NB4 (cell line): ENCODE measurements around the gene DMPK.

Experiments used
- POLR2A ChIP-seq: IDR thresholded peaks from 2 replicates; pipeline ENCODE4 v1.6.1; 2011; ENCODE audit warnings: mild to moderate bottlenecking; ENCODE audit not compliant: insufficient read length; ENCODE audit errors: extremely low read depth
- TF ChIP-seq, protein P1 (sequence below): IDR thresholded peaks from one replicate; pipeline ENCODE4 v1.5.1; 2012; ENCODE audit warnings: low read depth, low read length

DNA sequence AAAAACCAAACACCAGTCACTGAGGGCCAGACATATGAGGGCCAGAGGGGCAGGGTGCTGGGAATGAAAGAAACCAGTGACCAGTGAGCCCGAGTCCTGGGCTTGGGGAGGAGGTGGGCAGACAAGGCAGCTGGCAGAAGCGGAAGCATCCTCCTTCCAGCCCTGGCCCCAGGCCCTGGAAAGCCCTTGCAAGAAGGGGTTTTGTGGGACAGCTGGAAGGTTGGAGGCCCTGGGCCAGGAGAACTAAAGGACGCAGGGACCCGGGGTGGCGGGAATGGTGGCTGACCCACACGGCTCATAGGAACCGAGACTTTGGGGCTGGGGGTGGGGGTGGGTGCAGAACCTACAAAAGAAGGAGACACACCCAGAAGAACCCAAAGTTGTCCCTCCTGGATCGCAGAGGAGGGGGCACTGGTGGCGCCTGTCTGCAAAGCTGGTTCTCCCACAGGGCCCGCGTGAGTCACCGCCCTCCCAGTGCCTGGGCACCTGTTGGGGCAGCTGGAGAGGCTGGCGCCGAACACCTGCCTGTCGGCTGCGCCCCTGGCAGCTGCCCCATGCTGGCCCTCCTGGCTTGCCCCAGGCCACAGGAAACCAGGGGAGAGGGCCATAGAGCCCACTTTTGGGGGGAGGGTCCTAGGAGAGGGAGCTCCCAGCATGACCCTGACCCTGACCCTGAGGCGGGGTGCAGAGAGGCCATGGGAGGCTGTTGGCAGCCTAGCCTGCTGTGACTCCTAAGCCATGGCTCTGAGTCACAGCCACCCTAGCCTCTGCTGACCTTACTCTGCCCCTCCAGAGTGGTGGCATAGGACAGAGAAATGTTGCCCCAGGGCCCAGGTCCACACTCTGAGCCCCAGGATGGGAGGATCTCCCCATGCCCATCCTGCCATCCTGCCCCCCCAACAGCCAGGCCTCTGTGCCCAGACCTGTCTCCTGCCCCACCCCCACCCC is 802 bp downstream of the DMPK start:
- TF ChIP-seq POLR2A: no peak
- TF ChIP-seq, protein P1, sequence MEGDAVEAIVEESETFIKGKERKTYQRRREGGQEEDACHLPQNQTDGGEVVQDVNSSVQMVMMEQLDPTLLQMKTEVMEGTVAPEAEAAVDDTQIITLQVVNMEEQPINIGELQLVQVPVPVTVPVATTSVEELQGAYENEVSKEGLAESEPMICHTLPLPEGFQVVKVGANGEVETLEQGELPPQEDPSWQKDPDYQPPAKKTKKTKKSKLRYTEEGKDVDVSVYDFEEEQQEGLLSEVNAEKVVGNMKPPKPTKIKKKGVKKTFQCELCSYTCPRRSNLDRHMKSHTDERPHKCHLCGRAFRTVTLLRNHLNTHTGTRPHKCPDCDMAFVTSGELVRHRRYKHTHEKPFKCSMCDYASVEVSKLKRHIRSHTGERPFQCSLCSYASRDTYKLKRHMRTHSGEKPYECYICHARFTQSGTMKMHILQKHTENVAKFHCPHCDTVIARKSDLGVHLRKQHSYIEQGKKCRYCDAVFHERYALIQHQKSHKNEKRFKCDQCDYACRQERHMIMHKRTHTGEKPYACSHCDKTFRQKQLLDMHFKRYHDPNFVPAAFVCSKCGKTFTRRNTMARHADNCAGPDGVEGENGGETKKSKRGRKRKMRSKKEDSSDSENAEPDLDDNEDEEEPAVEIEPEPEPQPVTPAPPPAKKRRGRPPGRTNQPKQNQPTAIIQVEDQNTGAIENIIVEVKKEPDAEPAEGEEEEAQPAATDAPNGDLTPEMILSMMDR: no peak
